DND-41 (cell line): ENCODE data around the gene VCAN.

Source experiments
- EZH2 ChIP-seq: IDR thresholded peaks from 3 replicates; pipeline ENCODE4 v1.6.1; 2012; ENCODE audit warnings: borderline replicate concordance, low read depth, mild to moderate bottlenecking, moderate library complexity, low read length, inconsistent platforms; ENCODE audit not compliant: severe bottlenecking
- TF ChIP-seq, protein P1 (sequence below): IDR thresholded peaks from 2 replicates; pipeline ENCODE4 v1.5.1; 2012; ENCODE audit warnings: borderline replicate concordance, low read length, moderate library complexity, mild to moderate bottlenecking; ENCODE audit not compliant: poor library complexity, severe bottlenecking; ENCODE audit errors: extremely low read depth

DNA sequence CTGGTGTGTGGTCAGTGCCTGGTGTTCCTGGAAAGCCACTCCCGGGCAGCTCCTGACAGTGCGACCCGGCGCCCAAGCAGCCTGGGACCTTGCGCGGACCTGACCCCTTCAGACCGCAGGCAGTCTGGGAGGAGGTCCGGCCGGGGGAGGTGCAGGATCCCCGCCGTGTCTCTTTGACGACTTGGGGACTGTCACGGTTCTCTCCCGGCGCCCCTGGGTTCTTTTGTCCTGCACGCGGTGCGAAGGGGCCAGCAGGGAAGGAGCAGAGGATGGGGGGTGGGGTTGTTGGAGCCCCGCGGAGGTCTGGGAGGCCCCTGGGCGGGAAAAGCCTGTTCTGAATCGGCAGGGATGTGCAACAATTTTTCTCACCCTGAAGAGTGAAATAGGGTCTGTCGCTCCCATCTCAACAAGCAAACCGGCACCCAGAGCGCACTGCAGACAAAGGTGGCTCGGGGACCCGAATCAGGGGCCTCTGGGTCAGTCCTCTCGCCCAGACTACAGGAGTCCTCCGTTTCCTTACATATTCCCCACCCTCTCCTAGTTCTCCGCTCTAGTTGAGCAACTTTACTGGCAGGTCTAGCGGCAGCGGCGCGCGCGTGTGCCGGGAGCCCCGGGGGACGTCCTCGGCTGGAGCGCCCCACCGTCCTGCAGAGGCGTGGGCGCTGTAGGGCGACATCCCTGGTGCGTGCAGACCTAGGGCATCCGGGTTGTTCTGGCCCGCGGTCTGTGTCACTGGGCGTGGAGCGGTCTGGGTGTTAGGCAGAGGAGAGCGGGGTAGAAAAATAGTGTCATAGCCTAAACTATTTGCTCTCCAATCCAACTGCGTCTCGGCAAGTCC, 1.2 kb downstream of the VCAN start:
- TF ChIP-seq, protein P1, sequence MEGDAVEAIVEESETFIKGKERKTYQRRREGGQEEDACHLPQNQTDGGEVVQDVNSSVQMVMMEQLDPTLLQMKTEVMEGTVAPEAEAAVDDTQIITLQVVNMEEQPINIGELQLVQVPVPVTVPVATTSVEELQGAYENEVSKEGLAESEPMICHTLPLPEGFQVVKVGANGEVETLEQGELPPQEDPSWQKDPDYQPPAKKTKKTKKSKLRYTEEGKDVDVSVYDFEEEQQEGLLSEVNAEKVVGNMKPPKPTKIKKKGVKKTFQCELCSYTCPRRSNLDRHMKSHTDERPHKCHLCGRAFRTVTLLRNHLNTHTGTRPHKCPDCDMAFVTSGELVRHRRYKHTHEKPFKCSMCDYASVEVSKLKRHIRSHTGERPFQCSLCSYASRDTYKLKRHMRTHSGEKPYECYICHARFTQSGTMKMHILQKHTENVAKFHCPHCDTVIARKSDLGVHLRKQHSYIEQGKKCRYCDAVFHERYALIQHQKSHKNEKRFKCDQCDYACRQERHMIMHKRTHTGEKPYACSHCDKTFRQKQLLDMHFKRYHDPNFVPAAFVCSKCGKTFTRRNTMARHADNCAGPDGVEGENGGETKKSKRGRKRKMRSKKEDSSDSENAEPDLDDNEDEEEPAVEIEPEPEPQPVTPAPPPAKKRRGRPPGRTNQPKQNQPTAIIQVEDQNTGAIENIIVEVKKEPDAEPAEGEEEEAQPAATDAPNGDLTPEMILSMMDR = no peak
- no peak for TF ChIP-seq EZH2
